ENCODE measurements around the gene MRPL52. TPM values are rescaled to one million over a fixed set of nuclear protein-coding genes. Genes with fewer than 3 reads are reported as not detected.
"Not testable (repeated sequence)": the region's sequence is repeated elsewhere in the genome, so short reads cannot be mapped to it uniquely, and the experiment has no call there.

MRPL52 gene
- total RNA-seq, 1 donor from 2014 or later, result 17.1 TPM

DNA sequence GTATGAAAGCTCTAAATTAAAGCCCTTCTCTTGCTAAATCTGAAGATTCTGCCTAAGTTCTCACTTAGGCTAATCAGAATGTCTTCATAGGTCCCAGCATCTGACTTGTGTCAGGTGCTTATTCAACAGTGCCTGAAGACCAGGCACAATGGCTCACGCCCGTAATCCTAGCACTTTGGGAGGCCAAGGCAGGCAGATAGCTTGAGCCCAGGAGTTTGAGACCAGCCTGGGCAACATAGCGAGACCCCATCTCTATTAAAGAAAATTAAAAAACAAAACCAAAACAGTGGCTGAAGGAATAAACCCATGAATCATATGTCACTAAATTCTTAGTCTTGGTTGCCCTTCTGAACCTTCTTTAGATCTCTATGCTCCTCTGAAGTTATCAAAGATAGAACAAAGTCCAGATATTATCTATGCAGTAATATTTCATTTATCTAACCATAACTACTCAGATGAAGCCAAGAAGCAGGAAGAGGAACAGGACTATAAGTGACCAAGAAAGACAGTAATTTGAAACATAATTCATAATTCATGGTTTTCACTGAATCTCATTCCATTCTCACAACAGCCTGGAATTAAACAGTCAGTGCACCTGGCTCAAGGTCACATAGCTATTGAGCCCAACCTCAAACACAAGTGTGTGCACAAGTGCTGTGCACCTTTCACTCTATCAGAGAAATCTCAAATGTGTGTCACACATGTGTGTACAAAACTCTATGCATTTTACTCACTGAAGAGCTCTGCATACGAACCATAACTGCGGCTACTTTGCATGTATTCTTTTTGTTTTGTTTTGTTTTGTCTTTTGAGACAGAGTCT, 21.1 kb upstream of the MRPL52 start:
- DNase-seq (ENCODE audit: low read depth), result no peak

- no peak for DNase-seq (ENCODE audit: low read depth)
Measured at GRCh38 chr14:22811722-22812121, 18.0 kb upstream of the MRPL52 start.

- DNase-seq (ENCODE audit: low read depth), result no peak
Measured at GRCh38 chr14:22812744-22813143, 16.9 kb upstream of the MRPL52 start.

DNA sequence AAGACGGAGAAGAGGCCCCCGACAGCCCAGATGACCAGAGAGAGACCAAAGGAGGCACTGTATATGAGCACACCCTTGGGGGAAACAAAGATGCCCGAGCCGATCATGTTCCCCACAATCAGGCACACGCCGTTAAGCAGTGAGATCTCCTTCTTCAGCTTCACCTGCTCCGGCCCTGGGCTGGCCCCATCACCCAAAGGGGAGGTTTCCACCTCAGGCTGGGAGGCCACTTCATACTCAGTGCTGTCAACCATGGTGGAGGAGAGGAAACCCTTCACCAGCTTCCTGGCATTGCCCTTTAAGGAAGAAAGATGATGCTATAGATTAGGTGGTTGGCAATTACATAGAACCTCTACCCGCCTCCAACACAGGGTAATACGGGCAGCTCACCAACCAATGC, 16.5 kb upstream of the MRPL52 start:
- DNase-seq (ENCODE audit: low read depth), result no peak

GRCh38 chr14:22814373-22814772, 15.3 kb upstream of the MRPL52 start:
- no peak for DNase-seq (ENCODE audit: low read depth)

DNA sequence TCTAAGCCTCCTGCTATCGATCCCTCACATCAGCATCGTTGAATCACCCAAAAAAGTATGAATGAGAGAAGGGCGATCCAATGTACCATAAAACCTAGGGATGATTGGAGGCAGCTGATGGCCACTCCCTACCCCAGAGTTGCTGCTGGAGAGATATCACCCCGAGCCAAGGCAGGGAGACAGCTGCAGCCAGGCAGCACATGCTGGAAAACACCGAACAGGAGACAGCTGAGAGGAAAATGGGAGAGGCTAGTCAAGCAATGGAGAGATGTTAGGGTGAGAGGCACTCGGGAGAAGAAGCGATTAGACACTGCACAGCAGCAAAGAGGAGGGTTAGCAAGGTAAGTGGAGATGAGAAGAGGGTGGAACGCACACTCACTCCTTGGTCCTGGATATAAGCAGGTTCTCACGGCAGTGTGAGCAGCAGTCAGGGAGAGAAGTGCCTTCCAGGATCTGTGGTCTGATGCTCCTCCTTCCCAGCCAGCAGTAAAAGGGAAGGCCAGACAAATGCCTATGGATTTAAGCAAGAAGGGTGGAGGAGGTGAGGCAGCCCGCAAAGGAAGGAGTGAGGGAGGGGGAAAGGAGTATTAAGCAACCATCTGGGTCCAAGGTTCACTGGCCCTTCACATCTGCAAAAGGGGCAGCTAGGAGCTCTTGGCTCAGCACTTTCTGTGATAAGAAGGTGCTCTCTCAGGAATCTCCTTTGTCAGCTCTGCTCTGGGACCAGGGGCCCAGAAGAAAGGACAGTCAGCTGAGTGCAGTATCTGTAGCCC, 14.6 kb upstream of the MRPL52 start, which contains the start of gene SLC7A7:
SLC7A7 (minus strand) TSS at position 495 of the 773 bp plus-strand sequence. CDS start 2,037 bp downstream, outside the sequence.
- DNase-seq (ENCODE audit: low read depth), result peak; percentile 72

GRCh38 chr14:22819151-22819988, 10.3 kb upstream of the MRPL52 start:
- peak; percentile 75 for DNase-seq (ENCODE audit: low read depth)

GRCh38 chr14:22820731-22821130, 9.0 kb upstream of the MRPL52 start:
- DNase-seq (ENCODE audit: low read depth), result peak; percentile 56

DNA sequence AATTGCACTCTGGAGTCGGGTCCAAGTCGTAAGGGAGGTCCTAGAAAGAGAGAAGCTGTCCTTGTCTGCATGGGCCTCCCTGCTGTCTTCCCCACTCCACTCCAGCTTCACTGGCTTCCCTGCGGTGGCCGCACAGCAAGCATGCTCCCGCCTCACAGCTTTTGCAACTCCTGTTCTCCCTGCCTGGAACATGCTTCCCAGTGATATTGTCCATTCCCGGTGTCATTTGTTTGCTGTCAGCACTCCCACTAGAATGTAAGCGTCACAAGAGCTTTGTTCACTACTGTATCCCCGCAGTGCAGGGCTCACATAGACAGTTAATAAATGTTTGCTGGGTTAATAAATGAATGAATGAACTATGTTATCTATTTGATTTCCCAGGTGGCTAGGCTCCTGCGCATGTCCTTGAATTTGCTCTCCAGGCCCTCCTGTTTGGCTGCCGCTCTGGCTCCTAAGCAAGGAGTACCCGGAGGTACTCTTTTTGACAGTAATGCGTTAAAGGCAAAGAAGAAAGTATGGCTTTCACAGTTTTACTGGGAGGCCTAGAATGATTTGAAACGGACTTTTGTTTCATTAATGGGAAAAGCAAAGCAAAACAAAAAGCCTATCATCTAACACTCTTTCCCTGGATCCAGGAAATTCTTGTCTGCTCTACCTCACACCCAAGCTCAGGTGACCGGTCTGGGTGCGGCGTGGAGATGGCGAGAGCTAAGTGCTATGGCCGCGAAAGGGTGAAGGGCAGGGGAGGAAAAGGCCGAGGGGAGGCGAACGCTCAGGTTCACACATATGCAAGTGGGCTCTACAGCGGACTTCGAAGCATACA, 8.3 kb upstream of the MRPL52 start:
- DNase-seq (ENCODE audit: low read depth), result peak; percentile 81

DNA sequence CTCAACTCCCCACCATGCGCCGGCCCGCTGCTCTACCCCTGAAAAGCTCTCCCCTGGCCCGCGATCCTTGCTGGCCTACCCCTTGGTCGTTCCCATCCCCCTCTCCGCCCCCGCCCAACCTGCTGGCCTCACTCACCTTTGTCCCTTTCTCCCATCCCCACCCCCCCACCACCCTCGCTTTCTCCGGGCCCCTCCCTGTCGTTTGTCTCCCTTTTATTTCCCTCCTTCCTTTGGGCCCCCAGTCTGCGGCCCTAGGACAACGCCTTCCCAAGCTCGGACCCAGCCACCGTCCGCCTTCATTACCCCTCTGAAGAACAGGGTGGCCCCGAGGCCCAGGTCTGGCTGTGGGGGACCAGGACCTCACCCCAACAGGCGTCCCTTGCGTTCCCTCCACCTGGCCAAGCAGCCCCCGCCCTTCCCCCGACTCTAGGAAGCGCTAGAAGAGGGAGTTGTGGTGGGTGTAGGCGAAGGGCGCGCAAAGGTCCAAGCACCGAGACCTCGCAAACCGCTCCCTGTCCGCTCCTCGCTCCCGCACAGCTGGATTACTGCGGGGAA, 7.6 kb upstream of the MRPL52 start:
- DNase-seq (ENCODE audit: low read depth), result no peak

DNA sequence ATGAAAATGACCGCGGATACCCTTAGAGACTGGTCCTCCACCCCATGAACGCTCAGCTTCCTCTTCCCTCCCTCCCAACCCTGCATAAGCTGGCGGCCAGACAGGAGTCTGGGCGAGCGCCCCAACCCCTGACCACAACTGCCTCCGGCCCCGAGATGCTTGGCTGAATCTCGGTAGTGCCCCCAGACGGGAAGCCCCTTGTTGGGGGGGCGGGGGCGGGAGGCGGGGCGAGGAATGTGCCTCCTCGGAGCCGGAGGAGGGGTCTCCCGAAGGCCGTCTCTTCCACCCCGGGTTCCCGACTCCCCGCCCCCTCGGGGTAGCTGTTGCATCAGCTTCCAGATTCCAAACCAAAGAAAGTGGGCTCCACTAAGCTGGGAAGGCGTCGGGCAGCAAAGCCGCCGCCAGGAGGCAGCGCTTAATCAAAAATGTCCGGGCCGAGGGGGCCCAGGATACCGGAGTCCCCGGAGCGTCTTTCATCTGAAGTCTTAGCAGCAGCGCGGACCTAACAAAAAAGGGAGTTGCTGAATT, 7.1 kb upstream of the MRPL52 start:
- DNase-seq (ENCODE audit: low read depth), result peak; percentile 80

GRCh38 chr14:22824711-22825359, 4.9 kb upstream of the MRPL52 start:
- DNase-seq (ENCODE audit: low read depth), result peak; percentile 94

DNA sequence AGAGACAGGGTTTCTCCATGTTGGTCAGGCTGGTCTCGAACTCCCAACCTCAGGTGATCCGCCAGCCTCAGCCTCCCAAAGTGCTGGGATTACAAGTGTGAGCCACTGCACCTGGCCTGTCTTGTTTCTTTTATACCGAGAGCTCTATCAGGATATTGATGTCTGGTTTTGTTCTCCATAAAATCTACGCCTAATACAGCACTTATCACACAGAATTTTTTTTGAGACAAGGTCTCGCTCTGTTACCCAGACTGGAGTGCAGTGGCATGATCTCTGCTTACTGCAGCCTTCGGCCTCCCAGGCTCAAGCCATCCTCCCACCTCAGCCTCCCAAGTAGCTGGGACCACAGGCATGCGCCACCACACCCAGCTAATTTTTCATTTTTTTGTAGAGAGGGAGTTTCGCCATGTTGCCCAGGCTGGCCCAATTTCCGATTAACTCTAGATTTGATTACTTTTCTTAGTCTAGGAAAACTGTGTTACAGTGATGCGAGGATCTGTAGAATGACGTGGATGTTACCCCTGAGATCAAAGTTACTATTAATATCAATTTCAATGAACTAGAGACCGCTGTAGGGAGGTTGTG, 519 bp upstream of the MRPL52 start:
- not testable (repeated sequence) for DNase-seq (ENCODE audit: low read depth)

- no peak for DNase-seq (ENCODE audit: low read depth)
Measured at GRCh38 chr14:22830443-22831010, 840 bp downstream of the MRPL52 start.

- DNase-seq (ENCODE audit: low read depth), result no peak
Measured at GRCh38 chr14:22835505-22835904, 5.8 kb downstream of the MRPL52 start.

DNA sequence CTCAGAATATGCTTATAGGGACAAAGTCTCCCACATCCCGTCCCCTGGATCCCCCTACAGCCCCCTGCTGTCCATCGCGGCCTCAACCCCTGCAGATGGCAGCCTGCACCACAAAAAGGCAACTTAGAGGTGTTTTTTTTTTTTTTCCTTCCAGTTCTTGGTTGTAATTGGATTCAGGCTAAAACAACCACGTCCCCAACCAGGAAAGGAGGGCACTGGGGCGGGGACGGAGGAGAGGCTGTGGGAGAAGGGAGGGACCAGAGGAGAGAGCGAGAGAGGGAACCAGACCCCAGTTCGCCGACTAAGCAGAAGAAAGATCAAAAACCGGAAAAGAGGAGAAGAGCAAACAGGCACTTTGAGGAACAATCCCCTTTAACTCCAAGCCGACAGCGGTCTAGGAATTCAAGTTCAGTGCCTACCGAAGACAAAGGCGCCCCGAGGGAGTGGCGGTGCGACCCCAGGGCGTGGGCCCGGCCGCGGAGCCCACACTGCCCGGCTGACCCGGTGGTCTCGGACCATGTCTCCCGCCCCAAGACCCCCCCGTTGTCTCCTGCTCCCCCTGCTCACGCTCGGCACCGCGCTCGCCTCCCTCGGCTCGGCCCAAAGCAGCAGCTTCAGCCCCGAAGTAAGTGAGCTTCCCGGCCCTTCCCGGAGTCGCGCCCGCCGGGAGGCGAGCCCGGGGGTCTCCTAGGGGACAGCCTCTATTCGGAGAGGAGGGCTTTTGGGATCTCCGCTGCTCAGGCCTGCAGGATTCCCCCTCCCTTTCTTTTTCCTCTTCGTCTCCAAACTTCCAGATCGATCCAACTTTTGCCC, 6.8 kb downstream of the MRPL52 start, which contains the start of gene MMP14:
MMP14 (plus strand) TSS at position 285 of the 813 bp plus-strand sequence; CDS start at position 518, 233 bp downstream.
- peak; percentile 75 for DNase-seq (ENCODE audit: low read depth)

GRCh38 chr14:22837114-22837749, 7.5 kb downstream of the MRPL52 start:
- no peak for DNase-seq (ENCODE audit: low read depth)
